Keratinocyte (primary cell): ENCODE data around the gene ADGRB3.

Source experiments
- CTCF ChIP-seq, 3 experiments: IDR thresholded peaks in 1 of 3; conservative IDR thresholded peaks in 1 of 3; optimal IDR thresholded peaks in 1 of 3; 2 replicates in 2 of 3; 3 replicates in 1 of 3; pipeline versions ENCODE3 to v1.5.1; 2011; ENCODE audit warnings: low read length in 3 of 3, mild to moderate bottlenecking in 3 of 3, moderate library complexity in 2 of 3, control low read depth in 1 of 3, inconsistent platforms in 1 of 3; ENCODE audit not compliant: insufficient read depth in 2 of 3; ENCODE audit errors: extremely low read depth in 1 of 3
- EZH2 ChIP-seq: IDR thresholded peaks from one replicate; pipeline ENCODE4 v1.6.1; 2012; ENCODE audit warnings: inconsistent platforms, mild to moderate bottlenecking, low read length, moderate library complexity

DNA sequence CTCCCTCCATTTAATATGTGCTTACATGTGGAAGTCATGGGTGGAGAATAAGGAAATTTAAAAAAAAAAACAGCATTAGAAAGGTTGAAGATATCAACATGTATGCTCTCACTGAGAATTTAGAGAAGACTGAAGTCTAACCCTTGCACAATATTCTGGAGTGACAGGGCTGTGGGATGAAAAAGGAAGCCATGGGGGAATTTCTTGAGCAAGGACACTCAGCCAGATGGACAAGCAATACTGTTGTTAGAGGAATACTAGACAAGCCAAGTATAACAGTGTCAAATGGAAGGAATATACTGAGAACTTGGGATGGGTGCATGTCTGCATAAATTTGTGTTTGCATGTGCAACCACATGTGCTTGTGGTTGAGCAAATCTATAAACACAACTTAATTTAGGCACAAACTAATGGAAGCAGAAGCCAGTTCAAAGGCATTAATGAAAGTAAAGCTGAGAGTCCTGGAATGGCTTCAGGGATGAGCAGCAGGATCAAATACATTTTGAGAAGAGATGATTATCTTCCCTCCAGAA is 119.7 kb downstream of the ADGRB3 start:
- no peak for TF ChIP-seq CTCF (optimal IDR thresholded peaks at IDR 0.05 in 1 of 3, IDR thresholded peaks at IDR 0.05 in 1 of 3, conservative IDR thresholded peaks at IDR 0.05 in 1 of 3; ENCODE audit: extremely low read depth in 1 of 3, insufficient read depth in 2 of 3, low read length in 3 of 3)
- no peak for TF ChIP-seq EZH2
